Medulla oblongata (tissue), 1 donor: Measurements from ENCODE around the gene SPEG.

ENCODE experiments used
- DNase-seq: peaks from one replicate; pipeline ENCODE4 v3.0.0-alpha.2; 2015; ENCODE audit errors: extremely low spot score

The SPEG gene

DNA sequence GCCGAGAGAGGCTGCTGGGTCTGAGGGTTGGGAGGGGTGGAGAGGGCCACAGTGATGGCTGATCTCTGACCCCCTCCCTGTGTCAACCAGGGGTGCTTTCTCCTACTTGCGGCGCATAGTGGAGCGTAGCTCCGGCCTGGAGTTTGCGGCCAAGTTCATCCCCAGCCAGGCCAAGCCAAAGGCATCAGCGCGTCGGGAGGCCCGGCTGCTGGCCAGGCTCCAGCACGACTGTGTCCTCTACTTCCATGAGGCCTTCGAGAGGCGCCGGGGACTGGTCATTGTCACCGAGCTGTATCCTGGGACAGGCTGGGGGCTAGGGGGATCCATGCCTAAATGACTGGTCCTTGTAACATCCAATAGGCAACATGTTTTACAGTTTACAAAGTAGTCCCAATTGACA, 43.2 kb downstream of the SPEG start:
- DNase-seq: no peak

DNA sequence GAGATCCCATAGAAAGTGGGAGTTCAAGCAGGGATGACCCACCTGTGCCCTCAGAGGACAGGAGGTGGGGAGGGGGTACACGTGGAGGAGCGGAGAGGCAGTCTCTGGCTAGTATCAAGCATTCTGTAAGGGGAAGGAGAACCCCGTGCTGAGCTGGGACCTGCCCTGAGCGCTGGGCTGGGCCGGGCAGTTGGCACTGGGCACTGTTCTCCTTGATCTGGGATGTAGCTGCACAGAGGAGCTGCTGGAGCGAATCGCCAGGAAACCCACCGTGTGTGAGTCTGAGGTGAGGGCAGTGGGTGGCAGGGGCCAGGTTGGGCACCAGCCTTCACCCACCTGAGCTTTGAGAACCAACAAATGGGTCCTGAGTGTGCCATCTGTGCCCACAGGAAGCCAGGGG, 44.3 kb downstream of the SPEG start:
- DNase-seq: no peak

DNA sequence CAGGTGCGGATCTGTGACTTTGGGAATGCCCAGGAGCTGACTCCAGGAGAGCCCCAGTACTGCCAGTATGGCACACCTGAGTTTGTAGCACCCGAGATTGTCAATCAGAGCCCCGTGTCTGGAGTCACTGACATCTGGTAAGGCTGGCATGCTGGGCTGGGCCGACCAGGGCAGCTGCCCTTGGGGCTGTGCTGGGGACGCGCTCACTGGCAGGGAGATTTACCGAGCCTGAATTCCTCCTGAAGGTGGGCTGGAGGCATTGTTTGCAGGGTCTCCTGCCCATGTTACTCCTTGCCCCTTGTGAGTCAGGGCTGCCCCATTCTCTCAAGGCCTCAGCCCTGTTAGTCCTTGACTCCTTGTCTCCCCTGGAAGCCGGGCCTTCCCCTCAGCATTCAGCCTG, 45.4 kb downstream of the SPEG start:
- no peak for DNase-seq

DNA sequence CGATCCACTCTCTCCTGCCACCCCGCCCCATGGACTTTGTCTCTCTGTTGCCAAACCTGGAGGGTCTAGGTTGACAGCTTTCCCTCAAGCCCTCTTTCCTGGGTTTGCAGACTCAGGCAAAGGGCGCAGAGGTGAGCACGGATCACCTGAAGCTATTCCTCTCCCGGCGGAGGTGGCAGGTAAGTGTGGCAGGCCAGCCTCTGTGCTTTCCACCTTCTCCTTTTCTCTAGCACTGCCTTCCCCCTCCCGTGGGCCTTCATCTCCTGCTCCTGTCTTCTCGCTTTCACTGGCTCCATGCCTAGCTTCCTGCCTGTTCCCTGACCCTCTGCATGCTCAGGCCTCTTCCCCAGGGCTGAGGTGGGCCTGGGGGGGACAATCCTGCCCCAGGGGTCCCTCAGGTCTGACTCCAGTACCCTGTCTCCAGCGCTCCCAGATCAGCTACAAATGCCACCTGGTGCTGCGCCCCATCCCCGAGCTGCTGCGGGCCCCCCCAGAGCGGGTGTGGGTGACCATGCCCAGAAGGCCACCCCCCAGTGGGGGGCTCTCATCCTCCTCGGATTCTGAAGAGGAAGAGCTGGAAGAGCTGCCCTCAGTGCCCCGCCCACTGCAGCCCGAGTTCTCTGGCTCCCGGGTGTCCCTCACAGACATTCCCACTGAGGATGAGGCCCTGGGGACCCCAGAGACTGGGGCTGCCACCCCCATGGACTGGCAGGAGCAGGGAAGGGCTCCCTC, 48.2 kb downstream of the SPEG start:
- DNase-seq: no peak

DNA sequence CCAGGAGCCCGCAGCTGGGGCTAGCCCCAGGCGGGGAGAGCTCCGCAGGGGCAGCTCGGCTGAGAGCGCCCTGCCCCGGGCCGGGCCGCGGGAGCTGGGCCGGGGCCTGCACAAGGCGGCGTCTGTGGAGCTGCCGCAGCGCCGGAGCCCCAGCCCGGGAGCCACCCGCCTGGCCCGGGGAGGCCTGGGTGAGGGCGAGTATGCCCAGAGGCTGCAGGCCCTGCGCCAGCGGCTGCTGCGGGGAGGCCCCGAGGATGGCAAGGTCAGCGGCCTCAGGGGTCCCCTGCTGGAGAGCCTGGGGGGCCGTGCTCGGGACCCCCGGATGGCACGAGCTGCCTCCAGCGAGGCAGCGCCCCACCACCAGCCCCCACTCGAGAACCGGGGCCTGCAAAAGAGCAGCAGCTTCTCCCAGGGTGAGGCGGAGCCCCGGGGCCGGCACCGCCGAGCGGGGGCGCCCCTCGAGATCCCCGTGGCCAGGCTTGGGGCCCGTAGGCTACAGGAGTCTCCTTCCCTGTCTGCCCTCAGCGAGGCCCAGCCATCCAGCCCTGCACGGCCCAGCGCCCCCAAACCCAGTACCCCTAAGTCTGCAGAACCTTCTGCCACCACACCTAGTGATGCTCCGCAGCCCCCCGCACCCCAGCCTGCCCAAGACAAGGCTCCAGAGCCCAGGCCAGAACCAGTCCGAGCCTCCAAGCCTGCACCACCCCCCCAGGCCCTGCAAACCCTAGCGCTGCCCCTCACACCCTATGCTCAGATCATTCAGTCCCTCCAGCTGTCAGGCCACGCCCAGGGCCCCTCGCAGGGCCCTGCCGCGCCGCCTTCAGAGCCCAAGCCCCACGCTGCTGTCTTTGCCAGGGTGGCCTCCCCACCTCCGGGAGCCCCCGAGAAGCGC, 49.1 kb downstream of the SPEG start:
- no peak for DNase-seq

DNA sequence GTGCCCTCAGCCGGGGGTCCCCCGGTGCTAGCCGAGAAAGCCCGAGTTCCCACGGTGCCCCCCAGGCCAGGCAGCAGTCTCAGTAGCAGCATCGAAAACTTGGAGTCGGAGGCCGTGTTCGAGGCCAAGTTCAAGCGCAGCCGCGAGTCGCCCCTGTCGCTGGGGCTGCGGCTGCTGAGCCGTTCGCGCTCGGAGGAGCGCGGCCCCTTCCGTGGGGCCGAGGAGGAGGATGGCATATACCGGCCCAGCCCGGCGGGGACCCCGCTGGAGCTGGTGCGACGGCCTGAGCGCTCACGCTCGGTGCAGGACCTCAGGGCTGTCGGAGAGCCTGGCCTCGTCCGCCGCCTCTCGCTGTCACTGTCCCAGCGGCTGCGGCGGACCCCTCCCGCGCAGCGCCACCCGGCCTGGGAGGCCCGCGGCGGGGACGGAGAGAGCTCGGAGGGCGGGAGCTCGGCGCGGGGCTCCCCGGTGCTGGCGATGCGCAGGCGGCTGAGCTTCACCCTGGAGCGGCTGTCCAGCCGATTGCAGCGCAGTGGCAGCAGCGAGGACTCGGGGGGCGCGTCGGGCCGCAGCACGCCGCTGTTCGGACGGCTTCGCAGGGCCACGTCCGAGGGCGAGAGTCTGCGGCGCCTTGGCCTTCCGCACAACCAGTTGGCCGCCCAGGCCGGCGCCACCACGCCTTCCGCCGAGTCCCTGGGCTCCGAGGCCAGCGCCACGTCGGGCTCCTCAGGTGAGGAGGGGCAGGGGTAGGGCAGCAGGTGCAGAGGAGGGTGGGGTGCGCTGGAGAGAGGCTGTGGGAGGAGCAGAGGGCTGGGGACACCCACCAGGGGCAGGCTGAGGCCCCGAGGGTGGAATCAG, 49.9 kb downstream of the SPEG start:
- DNase-seq: no peak

DNA sequence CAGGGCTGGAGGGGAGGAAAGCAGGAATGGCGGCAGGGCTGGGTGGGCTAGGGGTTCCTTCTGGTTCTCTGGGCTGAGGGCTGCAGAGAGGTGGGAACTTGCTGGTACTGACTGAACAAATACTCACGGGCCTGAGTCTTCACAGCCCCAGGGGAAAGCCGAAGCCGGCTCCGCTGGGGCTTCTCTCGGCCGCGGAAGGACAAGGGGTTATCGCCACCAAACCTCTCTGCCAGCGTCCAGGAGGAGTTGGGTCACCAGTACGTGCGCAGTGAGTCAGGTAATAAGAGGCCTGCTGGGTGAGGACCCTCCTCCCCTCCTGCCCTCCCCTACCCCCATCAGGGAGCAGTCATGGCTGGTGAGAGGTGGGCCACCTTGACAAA, 50.5 kb downstream of the SPEG start:
- DNase-seq: no peak

DNA sequence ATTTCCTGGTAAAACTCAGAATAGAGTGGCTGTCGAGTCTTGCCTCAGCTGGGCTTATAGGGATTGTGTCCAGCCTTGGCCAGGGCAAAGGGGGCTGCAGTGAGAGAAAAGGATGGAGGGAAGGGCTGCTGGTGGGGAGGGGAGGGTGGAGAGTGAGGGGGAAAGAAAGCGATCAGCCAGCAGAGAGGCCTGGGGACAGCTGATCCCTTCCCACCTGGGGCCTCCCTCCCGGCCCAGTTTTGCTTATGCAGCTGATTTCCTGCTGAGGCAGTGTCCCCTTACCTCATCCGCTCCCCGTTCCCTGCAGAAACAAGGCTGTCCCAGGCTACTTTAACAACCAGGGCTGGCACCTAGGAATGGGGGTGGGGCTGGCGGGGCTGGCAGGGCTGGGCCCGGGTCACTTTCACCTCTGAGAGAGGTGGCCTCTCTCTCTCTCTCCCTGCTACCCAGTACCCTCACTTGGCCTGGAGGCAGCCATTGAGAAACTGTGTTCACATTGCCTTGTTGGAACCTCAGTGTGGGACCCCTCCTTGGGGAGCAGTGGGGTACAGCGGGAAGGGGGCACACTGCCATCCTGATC, 51.8 kb downstream of the SPEG start:
- DNase-seq: no peak

DNA sequence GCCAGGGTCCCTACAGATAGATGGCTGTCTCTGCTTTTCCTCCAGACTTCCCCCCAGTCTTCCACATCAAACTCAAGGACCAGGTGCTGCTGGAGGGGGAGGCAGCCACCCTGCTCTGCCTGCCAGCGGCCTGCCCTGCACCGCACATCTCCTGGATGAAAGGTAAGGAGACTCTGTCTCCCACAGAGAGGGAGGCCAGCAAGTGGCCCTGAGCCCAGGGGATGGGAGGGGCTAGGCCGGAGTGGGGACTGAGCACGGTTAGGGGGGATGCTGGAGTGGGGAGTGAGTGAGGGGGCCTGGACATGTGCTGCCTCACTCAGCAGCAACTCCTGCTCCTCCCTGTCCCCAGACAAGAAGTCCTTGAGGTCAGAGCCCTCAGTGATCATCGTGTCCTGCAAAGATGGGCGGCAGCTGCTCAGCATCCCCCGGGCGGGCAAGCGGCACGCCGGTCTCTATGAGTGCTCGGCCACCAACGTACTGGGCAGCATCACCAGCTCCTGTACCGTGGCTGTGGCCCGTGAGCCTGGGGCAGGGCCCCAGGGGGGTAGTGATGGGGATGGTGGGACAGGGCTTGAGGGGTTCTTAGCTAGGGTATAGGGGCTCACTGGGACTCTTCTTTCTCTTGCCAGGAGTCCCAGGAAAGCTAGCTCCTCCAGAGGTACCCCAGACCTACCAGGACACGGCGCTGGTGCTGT, 53.7 kb downstream of the SPEG start:
- no peak for DNase-seq

DNA sequence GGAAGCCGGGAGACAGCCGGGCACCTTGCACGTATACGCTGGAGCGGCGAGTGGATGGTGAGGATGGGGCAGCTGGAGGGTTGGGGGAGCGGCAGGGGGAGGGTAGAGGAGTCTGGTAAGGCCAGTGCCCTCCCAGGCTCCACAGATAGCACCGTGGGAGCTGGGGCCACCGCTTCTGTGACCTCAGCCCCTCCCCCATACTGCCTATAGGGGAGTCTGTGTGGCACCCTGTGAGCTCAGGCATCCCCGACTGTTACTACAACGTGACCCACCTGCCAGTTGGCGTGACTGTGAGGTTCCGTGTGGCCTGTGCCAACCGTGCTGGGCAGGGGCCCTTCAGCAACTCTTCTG, 54.2 kb downstream of the SPEG start:
- DNase-seq: no peak

DNA sequence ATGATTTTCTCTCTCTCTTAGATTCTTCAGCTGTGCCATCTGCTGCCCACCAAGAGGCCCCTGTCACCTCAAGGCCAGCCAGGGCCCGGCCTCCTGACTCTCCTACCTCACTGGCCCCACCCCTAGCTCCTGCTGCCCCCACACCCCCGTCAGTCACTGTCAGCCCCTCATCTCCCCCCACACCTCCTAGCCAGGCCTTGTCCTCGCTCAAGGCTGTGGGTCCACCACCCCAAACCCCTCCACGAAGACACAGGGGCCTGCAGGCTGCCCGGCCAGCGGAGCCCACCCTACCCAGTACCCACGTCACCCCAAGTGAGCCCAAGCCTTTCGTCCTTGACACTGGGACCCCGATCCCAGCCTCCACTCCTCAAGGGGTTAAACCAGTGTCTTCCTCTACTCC, 54.7 kb downstream of the SPEG start:
- DNase-seq: no peak

DNA sequence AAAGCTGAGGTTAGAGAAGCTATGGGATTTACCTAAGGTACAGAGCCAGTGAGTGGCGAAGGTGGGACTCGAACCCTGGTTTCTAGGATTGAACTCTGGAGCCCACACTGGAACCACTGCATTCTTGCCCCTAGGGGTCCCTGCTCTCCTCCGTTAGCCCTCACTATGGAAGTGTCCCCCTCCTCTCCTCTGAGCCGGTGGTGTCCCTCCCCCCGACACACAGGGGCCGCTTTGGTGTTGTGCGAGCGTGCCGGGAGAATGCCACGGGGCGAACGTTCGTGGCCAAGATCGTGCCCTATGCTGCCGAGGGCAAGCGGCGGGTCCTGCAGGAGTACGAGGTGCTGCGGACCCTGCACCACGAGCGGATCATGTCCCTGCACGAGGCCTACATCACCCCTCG, 55.5 kb downstream of the SPEG start:
- DNase-seq: no peak

DNA sequence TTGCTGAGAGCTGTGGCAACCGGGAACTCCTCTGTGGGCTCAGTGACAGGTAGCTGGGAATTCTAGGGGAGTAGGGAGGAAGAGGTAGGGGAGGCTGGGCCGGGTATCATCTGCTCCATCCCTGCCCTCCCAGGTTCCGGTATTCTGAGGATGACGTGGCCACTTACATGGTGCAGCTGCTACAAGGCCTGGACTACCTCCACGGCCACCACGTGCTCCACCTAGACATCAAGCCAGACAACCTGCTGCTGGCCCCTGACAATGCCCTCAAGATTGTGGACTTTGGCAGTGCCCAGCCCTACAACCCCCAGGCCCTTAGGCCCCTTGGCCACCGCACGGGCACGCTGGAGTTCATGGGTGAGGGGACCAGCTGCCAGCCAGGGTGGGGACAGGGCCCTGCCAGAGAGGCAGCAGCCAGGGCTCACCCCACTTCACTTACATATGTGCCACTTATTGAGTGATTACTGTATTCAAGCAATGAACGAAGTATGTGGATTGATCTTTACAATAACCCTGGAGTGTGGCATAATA, 56.0 kb downstream of the SPEG start:
- DNase-seq: no peak

DNA sequence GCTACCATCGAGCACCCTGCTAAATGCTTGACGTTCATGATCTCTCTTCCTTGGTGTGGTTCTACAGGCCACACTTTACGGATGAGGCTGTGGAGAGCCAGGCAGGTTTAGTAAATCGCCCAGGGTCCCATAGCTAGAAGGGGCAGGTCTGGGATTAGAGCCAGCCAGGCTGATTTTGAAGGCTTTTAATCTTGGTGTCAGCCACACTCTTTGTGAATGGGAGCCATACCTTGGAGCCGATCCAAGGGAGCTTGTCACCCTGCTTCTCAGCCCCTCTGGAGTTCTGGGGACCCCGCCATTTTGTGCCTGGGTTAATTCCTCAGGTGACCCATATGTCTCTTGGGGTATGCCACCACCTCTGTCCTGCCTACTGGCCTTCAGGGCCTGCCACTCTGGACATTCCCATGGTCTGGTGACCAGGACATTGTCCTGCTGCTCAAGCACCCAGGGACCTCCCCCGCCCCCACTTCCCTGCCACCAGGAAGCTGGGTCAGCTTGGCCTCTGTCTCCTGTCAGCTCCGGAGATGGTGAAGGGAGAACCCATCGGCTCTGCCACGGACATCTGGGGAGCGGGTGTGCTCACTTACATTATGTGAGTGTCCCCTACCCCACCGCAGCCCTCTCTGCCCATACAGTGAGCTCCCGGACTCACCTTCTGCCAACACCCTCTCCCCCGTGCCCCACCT, 56.8 kb downstream of the SPEG start:
- no peak for DNase-seq

DNA sequence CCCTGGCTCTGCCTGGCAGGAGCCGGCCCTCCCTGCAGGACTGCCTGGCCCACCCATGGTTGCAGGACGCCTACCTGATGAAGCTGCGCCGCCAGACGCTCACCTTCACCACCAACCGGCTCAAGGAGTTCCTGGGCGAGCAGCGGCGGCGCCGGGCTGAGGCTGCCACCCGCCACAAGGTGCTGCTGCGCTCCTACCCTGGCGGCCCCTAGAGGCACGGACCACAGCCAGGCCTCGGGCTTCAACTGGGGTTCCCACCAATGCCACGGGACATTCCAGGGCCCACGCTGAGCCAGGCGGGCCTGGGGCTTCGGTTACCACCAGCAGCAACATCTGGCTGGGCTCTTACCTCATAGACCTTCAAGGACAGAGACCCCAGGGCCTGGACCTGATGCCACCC, 57.9 kb downstream of the SPEG start:
- no peak for DNase-seq

DNA sequence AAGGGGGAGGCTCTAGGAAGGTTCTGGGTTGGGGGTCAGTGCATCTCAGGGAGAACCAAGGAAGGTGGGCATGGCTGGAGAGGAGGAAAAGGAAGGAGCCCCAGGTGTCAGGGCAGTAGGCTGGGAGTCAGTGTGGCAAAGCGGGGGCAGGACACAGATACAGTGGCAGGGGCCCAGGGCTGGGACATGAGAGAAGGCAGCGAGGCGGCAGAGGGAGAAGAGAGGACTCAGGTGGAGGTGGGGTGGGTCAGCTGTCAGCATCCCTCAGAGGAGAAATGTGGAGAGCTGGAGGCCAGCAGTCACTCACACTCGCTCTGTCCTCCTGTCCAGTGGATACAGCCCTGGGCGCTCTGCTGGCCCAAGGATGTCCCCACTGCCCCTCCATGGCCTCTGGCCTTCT, 58.4 kb downstream of the SPEG start:
- DNase-seq: no peak

DNA sequence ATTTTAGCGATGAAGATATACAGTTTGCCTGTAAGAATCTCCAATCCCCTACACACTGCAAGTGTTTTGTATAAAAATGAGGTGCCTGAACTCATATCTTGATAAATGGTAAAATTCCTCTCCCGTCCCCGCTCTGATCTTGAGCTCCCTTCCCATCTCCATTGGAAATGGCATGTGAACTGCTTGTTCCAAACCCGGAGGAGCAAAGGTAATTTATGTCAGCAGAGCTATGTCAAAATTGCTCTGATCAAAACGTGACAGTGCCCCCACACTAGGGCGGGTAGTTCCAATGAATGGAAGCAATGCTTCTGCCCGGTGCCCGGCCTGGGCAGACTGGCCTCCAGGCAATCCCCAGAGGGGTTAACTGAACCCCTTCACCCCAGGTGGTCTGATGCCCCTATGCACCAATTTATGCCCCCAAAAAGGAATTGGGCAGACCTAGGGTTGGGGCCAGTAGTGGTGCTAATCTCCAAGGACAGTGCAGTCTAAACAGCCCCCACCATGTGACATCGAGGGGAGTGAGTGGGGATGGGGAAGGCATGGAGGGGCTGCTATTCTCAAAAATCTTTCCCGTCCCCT, 60.4 kb downstream of the SPEG start:
- no peak for DNase-seq

DNA sequence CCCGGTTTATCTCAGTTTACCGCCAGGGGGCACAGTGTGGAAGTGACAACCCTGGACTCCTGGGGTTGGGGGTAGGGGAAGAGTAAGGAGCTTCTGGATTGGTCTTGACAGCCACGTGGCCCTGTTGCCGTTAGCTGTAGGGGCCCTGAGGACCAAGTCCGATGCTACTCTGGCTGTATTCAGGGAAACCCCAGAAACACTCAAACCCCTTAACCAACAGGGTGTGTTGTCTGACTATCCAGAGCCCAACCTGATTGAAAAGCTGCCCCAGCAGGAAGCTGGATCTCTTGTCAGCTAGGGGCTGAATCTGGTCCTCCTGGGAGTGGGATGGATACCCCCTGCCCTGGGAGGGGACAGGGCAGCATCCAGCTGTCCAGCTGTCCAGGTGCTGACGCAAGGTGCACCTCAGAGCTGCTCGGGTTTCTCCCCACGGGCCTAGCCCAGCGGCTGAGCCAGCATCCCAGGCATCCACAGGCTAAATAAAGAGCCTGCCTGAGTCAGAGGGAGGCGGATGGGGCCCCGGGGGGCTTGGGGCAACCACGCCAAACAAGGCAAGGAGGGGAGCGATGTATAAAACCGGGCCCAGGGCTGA, 61.0 kb downstream of the SPEG start:
- DNase-seq: peak; percentile 78

DNA sequence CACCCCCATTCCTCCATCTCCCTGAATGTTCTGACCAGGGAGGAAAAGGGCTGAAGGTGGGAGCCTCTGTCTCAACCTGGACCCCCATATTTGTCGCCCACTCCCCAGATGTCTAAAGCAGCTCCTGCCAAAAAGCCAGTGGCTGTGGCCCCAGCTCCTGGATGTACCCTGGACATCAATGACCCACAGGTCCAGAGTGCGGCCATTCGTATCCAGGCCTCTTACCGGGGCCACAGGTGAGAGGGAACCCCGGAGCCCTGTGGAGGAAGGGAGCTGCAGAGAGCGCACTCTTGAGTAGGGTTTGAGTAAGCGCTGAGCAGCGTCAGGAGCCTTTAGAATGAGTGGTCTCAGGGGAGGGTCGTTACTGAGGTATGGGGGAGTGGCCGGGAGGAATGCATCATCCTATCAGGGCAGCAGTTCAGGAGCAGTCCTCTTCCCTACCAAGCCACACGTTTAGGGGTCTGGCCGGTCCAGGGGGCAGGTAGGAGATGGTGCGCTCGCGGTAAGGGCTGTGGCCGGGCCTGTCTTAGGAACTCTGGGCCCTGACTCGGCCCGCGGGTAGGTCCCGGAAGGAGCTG, 61.7 kb downstream of the SPEG start:
- DNase-seq: no peak
